HL-60 (cell line): ENCODE measurements around the gene ATL1.

Experiments
- DNase-seq, 2 experiments: peaks; one replicate each; pipeline ENCODE4 v3.0.0-alpha.2; 2010 to 2020; ENCODE audit warnings: low read depth in 1 of 2, low spot score in 1 of 2
- H3K27ac ChIP-seq: fragments of 250-450 bp; sonication (Bioruptor Pico); replicated peaks from 2 replicates; pipeline ENCODE4 v1.5.1; 2020; ENCODE audit warnings: mild to moderate bottlenecking, moderate library complexity
- H3K27me3 ChIP-seq: fragments of 250-450 bp; sonication (Bioruptor Pico); 2 replicates; pipeline ENCODE4 v1.5.1; 2021; ENCODE audit warnings: mild to moderate bottlenecking, moderate library complexity; ENCODE audit not compliant: insufficient read depth, poor library complexity, severe bottlenecking
- H3K4me3 ChIP-seq: replicated peaks from 2 replicates; pipeline ENCODE4 v1.5.1; 2011; ENCODE audit warnings: mild to moderate bottlenecking, control low read depth, low read length; ENCODE audit not compliant: insufficient read depth
- CTCF ChIP-seq: IDR thresholded peaks from one replicate; pipeline ENCODE4 v1.5.1; 2011; ENCODE audit warnings: low read length, control low read depth, inconsistent platforms; ENCODE audit not compliant: insufficient read depth
- GABPA ChIP-seq: IDR thresholded peaks from 2 replicates; pipeline ENCODE4 v1.6.1; 2012; ENCODE audit warnings: low read depth
- POLR2AphosphoS5 ChIP-seq: IDR thresholded peaks from 2 replicates; pipeline ENCODE4 v1.6.1; 2012; ENCODE audit warnings: low read depth
- REST ChIP-seq: IDR thresholded peaks from 2 replicates; pipeline ENCODE4 v1.6.1; 2012; ENCODE audit warnings: low read depth; ENCODE audit not compliant: insufficient replicate concordance
- SPI1 ChIP-seq: IDR thresholded peaks from 2 replicates; pipeline ENCODE4 v1.6.1; 2012; ENCODE audit warnings: low read depth, mild to moderate bottlenecking, borderline replicate concordance

ATL1 gene

GRCh38 chr14:50610465-50610864 lies 50.5 kb downstream of the ATL1 start:
- TF ChIP-seq SPI1, result no peak
- TF ChIP-seq POLR2AphosphoS5, result no peak
- no peak for TF ChIP-seq REST
- no peak for TF ChIP-seq GABPA
- TF ChIP-seq CTCF, result no peak
- H3K27ac ChIP-seq, result no peak overlapping the region
- no peak for DNase-seq
- no peaks in the 10 kb centered on the region for H3K27me3 ChIP-seq
- no peak overlapping the region for H3K4me3 ChIP-seq

GRCh38 chr14:50612806-50613205 lies 52.9 kb downstream of the ATL1 start:
- no peak overlapping the region for H3K27ac ChIP-seq
- H3K27me3 ChIP-seq, result no peaks in the 10 kb centered on the region

DNA sequence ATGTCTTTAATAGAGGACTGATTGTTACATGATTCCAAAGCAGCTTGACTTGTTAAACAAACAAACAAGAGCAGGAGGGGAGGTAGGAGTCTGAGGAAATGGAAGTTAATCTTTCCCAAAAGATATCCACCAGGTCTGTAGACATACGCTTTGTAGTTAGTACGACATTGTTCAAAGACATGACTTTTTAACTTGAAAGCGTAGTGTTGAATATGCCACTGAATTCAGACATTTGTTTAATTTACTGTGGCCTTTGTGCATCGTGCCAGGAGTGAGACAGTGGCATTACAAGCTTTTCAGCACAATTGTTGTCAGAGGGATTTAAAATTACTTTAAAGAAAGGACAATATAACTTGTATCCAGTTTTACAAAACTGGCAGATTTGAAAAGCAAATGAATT lies 55.1 kb downstream of the ATL1 start:
- Histone ChIP-seq H3K27ac (no peak overlapping the region), H3K4me3 (no peak overlapping the region), H3K27me3 (no peaks in the 10 kb centered on the region)
- no peak for DNase-seq
- TF ChIP-seq POLR2AphosphoS5, result no peak
- no peak for TF ChIP-seq CTCF
- TF ChIP-seq SPI1, result no peak
- no peak for TF ChIP-seq GABPA
- no peak for TF ChIP-seq REST

More at GRCh38 chr14:50612806-50613205, 52.9 kb downstream of the ATL1 start:
- no peak overlapping the region for H3K4me3 ChIP-seq
- TF ChIP-seq SPI1 (no peak), CTCF (no peak), POLR2AphosphoS5 (no peak), GABPA (no peak), REST (no peak)
- DNase-seq, result no peak
